Measurements from ENCODE around the gene VSIG10. TPM values are rescaled to one million over a fixed set of nuclear protein-coding genes. Genes with fewer than 3 reads are reported as not detected.

VSIG10 gene
- total and polyA plus RNA-seq, 3 experiments from 2014 or later: 1.7 to 9.0 (median 7.9) TPM

GRCh38 chr12:118015306-118015705, 88.5 kb downstream of the VSIG10 start:
- H3K4me3 Mint-ChIP-seq: peak overlapping the region in 2 of 7 donors; percentile 92 to 97
- CTCF ChIA-PET: no interaction called here
- DNase-seq: no peak
- H3K27me3 ChIP-seq (ENCODE audit: insufficient read depth, low read length, poor library complexity, severe bottlenecking): no peaks in the 10 kb centered on the region
- H3K27me3 Mint-ChIP-seq: peaks cover 0 to 3% of the 10 kb centered on the region in 2 donors
- H3K27ac ChIP-seq (ENCODE audit: low read depth, low read length): no peak overlapping the region
- H3K36me3 Mint-ChIP-seq: peaks cover 0 to 27% (median 2%) of the 10 kb centered on the region in 3 donors
- H3K4me1 ChIP-seq (ENCODE audit: insufficient read depth, low read length): peaks cover 10% of the 10 kb centered on the region
- H3K27ac Mint-ChIP-seq: peak overlapping the region in 2 of 8 donors; percentile 17 to 60
- peaks cover 5% of the 10 kb centered on the region for H3K36me3 ChIP-seq (ENCODE audit: insufficient read depth, low read length)
- H3K9me3 ChIP-seq (ENCODE audit: low read length): no peaks in the 10 kb centered on the region
- no peak overlapping the region for H3K4me3 ChIP-seq (ENCODE audit: low read length)
- H3K4me1 Mint-ChIP-seq: peaks cover 16 to 22% (median 17%) of the 10 kb centered on the region in 3 donors
- POLR2A ChIA-PET: no interaction called here
- no peaks in the 10 kb centered on the region for H3K9me3 Mint-ChIP-seq

Other genes starting within 250 kb of the VSIG10 start
- gene KSR2, start 135.0 kb downstream of the VSIG10 start, total RNA-seq: under 1 TPM; 0.07 to 0.11 TPM
- not detected for gene KSR2, start 135.0 kb downstream of the VSIG10 start, polyA plus RNA-seq
- 10 to 100 TPM; 66.1 to 67.4 TPM for gene RFC5, start 87.3 kb downstream of the VSIG10 start, total RNA-seq
- 14.0 TPM for gene RFC5, start 87.3 kb downstream of the VSIG10 start, polyA plus RNA-seq
- gene WSB2, start 42.8 kb downstream of the VSIG10 start, total RNA-seq: 10 to 100 TPM; 74.2 to 84.4 TPM
- 24.8 TPM for gene WSB2, start 42.8 kb downstream of the VSIG10 start, polyA plus RNA-seq
- gene PEBP1, start 32.1 kb upstream of the VSIG10 start, total RNA-seq: 100 to 1,000 TPM; 140 to 142 TPM
- gene PEBP1, start 32.1 kb upstream of the VSIG10 start, polyA plus RNA-seq: 317 TPM

All from CD8-positive, alpha-beta memory T cell (primary cell).